Neural cell (in vitro differentiated cells): ENCODE data around the gene EIF1B. TPM values are rescaled to one million over a fixed set of nuclear protein-coding genes. Genes with fewer than 3 reads are reported as not detected.
A peak's percentile ranks its signal among the peaks of the same experiment; 100 is the strongest.

Experiments used
- H2AFZ ChIP-seq: fragments of 200-600, 300-800 bp; sonication (generic), shearing (Covaris generic); 2 replicates; pipeline ENCODE4 v1.6.0; 2014; ENCODE audit warnings: low read depth, mild to moderate bottlenecking, antibody characterized with exemption, low read length, moderate library complexity
- H3F3A ChIP-seq: fragments of 200-600 bp; shearing (Covaris generic); 2 replicates; pipeline ENCODE4 v1.6.1; 2016; ENCODE audit warnings: mild to moderate bottlenecking, moderate library complexity, mixed read lengths, antibody characterized with exemption, low read length; ENCODE audit not compliant: insufficient read depth, poor library complexity, severe bottlenecking
- H3K27ac ChIP-seq: fragments of 200-600, 300-800 bp; sonication (generic), shearing (Covaris generic); 2 replicates; pipeline ENCODE4 v1.5.1; 2014; ENCODE audit warnings: mild to moderate bottlenecking, low read length, moderate library complexity
- H3K27me3 ChIP-seq: fragments of 300-800, 200-600 bp; sonication (generic), shearing (Covaris generic); 2 replicates; pipeline ENCODE4 v1.6.0; 2014; ENCODE audit warnings: mild to moderate bottlenecking, low read depth, low read length, moderate library complexity; ENCODE audit not compliant: insufficient read depth
- H3K36me3 ChIP-seq: fragments of 300-800, 200-600 bp; sonication (generic), shearing (Covaris generic); 2 replicates; pipeline ENCODE4 v1.5.1; 2014; ENCODE audit warnings: mild to moderate bottlenecking, antibody characterized with exemption, low read length, moderate library complexity; ENCODE audit not compliant: insufficient read depth
- H3K4me2 ChIP-seq: fragments of 300-800, 200-600 bp; sonication (generic), shearing (Covaris generic); 2 replicates; pipeline ENCODE4 v1.6.0; 2014; ENCODE audit warnings: mild to moderate bottlenecking, low read length
- H3K4me3 ChIP-seq: fragments of 300-800, 200-600 bp; sonication (generic), shearing (Covaris generic); 2 replicates; pipeline ENCODE4 v1.5.1; 2014; ENCODE audit warnings: mild to moderate bottlenecking, low read length, moderate library complexity
- H3K79me2 ChIP-seq: fragments of 200-600 bp; shearing (Covaris generic); replicated peaks from 2 replicates; pipeline ENCODE4 v1.6.0; 2014; ENCODE audit warnings: mild to moderate bottlenecking, low read length, moderate library complexity; ENCODE audit not compliant: insufficient read depth
- H3K9ac ChIP-seq: fragments of 300-800, 200-600 bp; sonication (generic), shearing (Covaris generic); 2 replicates; pipeline ENCODE4 v1.6.1; 2016; ENCODE audit warnings: mild to moderate bottlenecking, low read length, mixed read lengths
- H3K9me2 ChIP-seq: fragments of 200-600 bp; shearing (Covaris generic); 2 replicates; pipeline ENCODE4 v1.6.1; 2016; ENCODE audit warnings: mild to moderate bottlenecking, low read length, mixed read lengths; ENCODE audit not compliant: insufficient read depth
- H3K9me3 ChIP-seq: fragments of 200-600, 300-800 bp; sonication (generic), shearing (Covaris generic); 2 replicates; pipeline ENCODE4 v1.6.1; 2016; ENCODE audit warnings: mild to moderate bottlenecking, mixed run types, low read length, moderate library complexity, mixed read lengths
- H4K20me1 ChIP-seq: fragments of 200-600 bp; shearing (Covaris generic); 2 replicates; pipeline ENCODE4 v1.6.1; 2016; ENCODE audit warnings: mild to moderate bottlenecking, mixed run types; ENCODE audit not compliant: insufficient read depth
- EP300 ChIP-seq: fragments of 450-650 bp; conservative IDR thresholded peaks from 2 replicates; pipeline ENCODE4 v1.6.1; 2014; ENCODE audit warnings: antibody characterized with exemption, mild to moderate bottlenecking, moderate library complexity; ENCODE audit not compliant: poor library complexity, severe bottlenecking
- EZH2 ChIP-seq: fragments of 200-600, 300-800 bp; shearing (Covaris generic), sonication (generic); IDR thresholded peaks from 2 replicates; pipeline ENCODE4 v1.6.1; 2014; ENCODE audit warnings: antibody characterized with exemption, low read length, borderline replicate concordance, mild to moderate bottlenecking; ENCODE audit not compliant: insufficient read depth, poor library complexity, severe bottlenecking
- MXI1 ChIP-seq: fragments of 450-650 bp; conservative IDR thresholded peaks from 2 replicates; pipeline ENCODE4 v1.6.1; 2014; ENCODE audit warnings: antibody characterized with exemption, mild to moderate bottlenecking; ENCODE audit not compliant: poor library complexity, severe bottlenecking
- POLR2AphosphoS5 ChIP-seq: IDR thresholded peaks from 2 replicates; pipeline ENCODE4 v1.6.1; 2012
- RAD21 ChIP-seq: fragments of 450-650 bp; conservative IDR thresholded peaks from 2 replicates; pipeline ENCODE4 v1.6.1; 2014; ENCODE audit warnings: antibody characterized with exemption, mild to moderate bottlenecking, moderate library complexity
- REST ChIP-seq: IDR thresholded peaks from 2 replicates; pipeline ENCODE4 v1.6.1; 2012; ENCODE audit warnings: borderline replicate concordance
- SMC3 ChIP-seq: fragments of 450-650 bp; conservative IDR thresholded peaks from 2 replicates; pipeline ENCODE4 v1.6.1; 2014; ENCODE audit warnings: antibody characterized with exemption, mild to moderate bottlenecking, moderate library complexity; ENCODE audit not compliant: poor library complexity
- TAF1 ChIP-seq: IDR thresholded peaks from 2 replicates; pipeline ENCODE4 v1.6.1; 2012; ENCODE audit warnings: low read depth
- polyA plus RNA-seq: library from polyadenylated mRNA; depleted of rRNA; stranded (reverse); fragments of >200 nt; gene quantifications from 2 replicates; pipeline ENCODE4 v1.2.3, GENCODE V29; 2014
- TF ChIP-seq, protein P1 (sequence below): fragments of 450-650 bp; IDR thresholded peaks from 2 replicates; pipeline ENCODE4 v1.5.1; 2014; ENCODE audit warnings: antibody characterized with exemption, mild to moderate bottlenecking, moderate library complexity; ENCODE audit not compliant: poor library complexity, severe bottlenecking

EIF1B gene
- polyA plus RNA-seq, 1 donor from 2014 or later, result 88.0 TPM

- no peaks in the 10 kb centered on the region for H3K9me2 ChIP-seq
- H3F3A ChIP-seq, result no peaks in the 10 kb centered on the region
- no peak overlapping the region for H3K27ac ChIP-seq
- H4K20me1 ChIP-seq, result no peaks in the 10 kb centered on the region
- H3K36me3 ChIP-seq, result peaks cover 13% of the 10 kb centered on the region
- H3K79me2 ChIP-seq, result peaks cover 30% of the 10 kb centered on the region
- H2AFZ ChIP-seq, result no peak overlapping the region
- H3K4me3 ChIP-seq, result peak overlapping the region; percentile 94
- TF ChIP-seq, protein P1, sequence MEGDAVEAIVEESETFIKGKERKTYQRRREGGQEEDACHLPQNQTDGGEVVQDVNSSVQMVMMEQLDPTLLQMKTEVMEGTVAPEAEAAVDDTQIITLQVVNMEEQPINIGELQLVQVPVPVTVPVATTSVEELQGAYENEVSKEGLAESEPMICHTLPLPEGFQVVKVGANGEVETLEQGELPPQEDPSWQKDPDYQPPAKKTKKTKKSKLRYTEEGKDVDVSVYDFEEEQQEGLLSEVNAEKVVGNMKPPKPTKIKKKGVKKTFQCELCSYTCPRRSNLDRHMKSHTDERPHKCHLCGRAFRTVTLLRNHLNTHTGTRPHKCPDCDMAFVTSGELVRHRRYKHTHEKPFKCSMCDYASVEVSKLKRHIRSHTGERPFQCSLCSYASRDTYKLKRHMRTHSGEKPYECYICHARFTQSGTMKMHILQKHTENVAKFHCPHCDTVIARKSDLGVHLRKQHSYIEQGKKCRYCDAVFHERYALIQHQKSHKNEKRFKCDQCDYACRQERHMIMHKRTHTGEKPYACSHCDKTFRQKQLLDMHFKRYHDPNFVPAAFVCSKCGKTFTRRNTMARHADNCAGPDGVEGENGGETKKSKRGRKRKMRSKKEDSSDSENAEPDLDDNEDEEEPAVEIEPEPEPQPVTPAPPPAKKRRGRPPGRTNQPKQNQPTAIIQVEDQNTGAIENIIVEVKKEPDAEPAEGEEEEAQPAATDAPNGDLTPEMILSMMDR, result no peak
- no peak for TF ChIP-seq SMC3
- no peak for TF ChIP-seq EZH2
- no peak for TF ChIP-seq EP300
- TF ChIP-seq REST, result no peak
- no peak for TF ChIP-seq POLR2AphosphoS5
- no peak for TF ChIP-seq TAF1
- no peak for TF ChIP-seq MXI1
- TF ChIP-seq RAD21, result no peak
- no peak overlapping the region for H3K9ac ChIP-seq
- no peaks in the 10 kb centered on the region for H3K9me3 ChIP-seq
- H3K27me3 ChIP-seq, result no peaks in the 10 kb centered on the region
- H3K4me2 ChIP-seq, result no peak overlapping the region
Measured at GRCh38 chr3:40312661-40313226, 3.2 kb downstream of the EIF1B start.

DNA sequence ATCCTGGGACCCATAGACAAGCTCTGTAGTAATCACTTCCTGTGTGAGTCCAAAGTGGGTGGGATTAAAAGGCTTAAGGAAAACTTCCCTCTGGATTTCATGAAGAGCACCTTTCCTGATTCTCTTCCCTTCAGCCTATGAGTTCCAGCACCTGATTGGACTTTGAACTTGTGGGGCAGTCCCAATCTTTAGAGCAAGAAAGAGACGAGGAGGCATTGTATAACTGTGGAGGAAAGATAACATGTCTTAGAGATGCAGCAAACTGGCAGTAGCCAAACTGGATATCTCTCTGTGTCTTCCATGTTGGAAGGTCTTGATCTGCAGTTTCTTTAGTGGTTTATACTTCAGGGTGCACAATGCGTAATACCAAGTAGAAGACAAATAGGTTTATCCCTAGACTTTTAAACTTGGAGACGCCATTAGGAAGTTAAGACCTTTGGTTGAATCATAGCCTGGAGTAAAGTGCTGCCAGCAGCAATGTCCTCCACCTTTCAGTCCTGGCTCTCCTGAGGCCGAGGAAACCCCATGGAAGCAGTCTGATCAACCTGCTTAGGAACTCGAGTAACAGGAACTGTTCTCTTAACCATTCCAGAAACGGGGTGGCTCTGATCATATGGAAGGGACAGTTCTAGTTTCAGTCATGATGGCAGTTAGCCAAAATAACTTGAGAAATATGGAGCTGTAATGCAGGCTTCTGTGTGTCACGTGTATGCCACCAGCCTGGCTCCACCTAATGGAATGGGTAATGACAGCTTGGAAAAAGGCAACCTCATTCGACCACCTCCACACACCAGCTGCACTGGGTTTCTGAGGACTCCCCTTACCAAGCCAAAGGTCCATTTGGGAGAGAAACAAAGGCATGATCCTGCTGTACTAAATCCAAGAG lies 4.7 kb downstream of the EIF1B start:
- no peak overlapping the region for H3K9ac ChIP-seq
- no peaks in the 10 kb centered on the region for H3K9me3 ChIP-seq
- no peaks in the 10 kb centered on the region for H3F3A ChIP-seq
- H3K27me3 ChIP-seq, result no peaks in the 10 kb centered on the region
- TF ChIP-seq POLR2AphosphoS5, result peak; percentile 8
- no peak for TF ChIP-seq SMC3
- peaks cover 13% of the 10 kb centered on the region for H3K36me3 ChIP-seq
- no peak overlapping the region for H3K4me2 ChIP-seq
- peaks cover 30% of the 10 kb centered on the region for H3K79me2 ChIP-seq
- H3K4me3 ChIP-seq, result no peak overlapping the region
- H2AFZ ChIP-seq, result no peak overlapping the region
- no peak overlapping the region for H3K27ac ChIP-seq
- no peaks in the 10 kb centered on the region for H4K20me1 ChIP-seq
- H3K9me2 ChIP-seq, result no peaks in the 10 kb centered on the region
